GM18517 (cell line): Measurements from ENCODE around the gene PTPN22.
A peak's percentile ranks its signal among the peaks of the same experiment; 100 is the strongest.

Experiments used
- ATAC-seq: cut with Tn5 transposase; IDR thresholded peaks from one replicate; pipeline ENCODE4 v1.9.1; 2021; ENCODE audit warnings: mild to moderate bottlenecking, moderate library complexity; ENCODE audit not compliant: unreplicated experiment

The PTPN22 gene

GRCh38 chr1:113871597-113872113 is at the start of gene PTPN22:
Gene PTPN22 (minus strand): TSS chr1:113871712.
- peak; percentile 87 for ATAC-seq

- no peak for ATAC-seq
Measured at GRCh38 chr1:113918243-113918642, 46.7 kb upstream of the PTPN22 start.

DNA sequence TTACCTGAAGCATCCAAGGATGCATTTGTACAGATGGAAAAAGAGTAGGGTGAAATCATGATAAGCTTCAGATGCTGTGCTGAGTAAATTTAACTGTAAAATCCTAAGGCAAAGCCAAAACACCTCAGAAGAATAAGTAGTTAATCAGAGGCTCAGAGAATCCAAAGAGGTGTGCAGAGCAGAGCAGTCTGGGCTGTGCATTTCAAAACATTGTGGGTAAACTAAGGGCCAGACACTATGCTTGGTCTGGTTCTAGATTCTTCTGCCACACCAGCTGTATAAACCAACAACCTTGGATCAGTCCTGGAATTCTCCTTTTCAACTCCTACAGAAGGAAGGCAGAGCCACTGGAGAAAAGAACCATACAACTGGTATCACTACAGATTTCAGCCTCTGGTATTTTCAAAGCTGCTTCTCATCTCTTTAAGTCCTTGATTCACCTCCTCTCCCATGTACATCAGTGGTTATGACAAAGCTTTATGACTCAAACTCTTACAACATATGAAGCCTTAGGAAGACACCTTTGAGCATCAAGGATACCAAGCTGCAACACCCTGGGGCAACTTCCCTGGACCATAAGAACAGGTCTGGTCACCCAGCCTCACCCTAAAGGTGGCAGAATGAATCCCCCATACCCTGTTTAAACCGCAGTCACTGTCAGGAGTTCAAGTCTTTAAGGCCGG is 46.0 kb upstream of the PTPN22 start:
- ATAC-seq = no peak

- ATAC-seq = no peak
Measured at GRCh38 chr1:113916974-113917373, 45.5 kb upstream of the PTPN22 start.

DNA sequence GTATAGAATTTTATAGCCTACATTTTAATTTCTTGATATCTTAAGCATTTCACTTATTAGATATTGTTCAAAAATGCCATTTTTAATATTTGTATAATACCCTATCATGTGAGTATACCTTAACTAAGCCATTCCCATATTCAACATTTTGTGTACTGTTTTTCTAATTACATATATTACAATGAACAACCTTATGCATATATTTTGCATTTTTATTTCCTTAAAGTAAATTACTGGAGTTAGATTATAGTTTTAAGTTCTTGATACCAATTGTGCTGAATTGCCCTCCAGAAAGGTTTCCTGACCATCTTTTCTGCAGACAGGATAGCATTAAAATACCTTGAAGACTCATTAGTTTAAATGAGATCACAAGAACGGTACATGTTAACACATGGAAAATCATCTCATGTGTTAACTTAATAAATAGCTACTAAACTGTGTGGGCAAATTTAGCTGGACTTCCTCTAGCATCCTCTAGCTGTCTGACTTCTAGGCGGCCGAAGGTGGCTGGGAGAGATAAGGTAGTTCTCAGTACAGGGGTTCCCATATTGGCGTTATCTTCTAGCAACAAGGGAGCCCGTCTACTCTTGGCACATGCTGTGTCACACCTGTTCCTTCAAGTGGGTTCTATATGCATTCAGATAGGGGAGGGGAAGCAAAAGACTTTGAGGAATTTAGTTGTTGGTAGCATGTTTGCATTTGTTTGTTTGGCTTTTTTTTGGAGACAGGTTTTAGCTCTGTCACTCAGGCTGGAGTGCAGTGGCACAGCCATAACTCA is 42.6 kb upstream of the PTPN22 start:
- no peak for ATAC-seq

DNA sequence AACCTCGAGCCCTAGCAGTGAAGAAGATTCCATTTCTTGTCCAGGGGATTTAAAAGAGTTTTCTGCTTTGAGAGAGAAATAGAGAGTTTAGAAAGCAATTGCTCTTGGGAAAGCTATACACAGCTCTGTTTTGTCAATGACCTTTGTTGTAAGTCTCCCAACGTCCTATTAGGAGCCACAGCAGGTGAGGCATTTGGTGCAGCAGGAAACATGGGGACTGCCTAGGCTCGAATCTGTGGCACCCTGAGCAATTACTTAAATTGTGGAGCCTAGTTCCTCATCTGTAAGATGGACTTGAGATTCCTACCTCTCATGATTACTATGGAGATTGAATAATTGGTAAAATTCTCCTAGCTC is 41.8 kb upstream of the PTPN22 start:
- ATAC-seq = no peak

DNA sequence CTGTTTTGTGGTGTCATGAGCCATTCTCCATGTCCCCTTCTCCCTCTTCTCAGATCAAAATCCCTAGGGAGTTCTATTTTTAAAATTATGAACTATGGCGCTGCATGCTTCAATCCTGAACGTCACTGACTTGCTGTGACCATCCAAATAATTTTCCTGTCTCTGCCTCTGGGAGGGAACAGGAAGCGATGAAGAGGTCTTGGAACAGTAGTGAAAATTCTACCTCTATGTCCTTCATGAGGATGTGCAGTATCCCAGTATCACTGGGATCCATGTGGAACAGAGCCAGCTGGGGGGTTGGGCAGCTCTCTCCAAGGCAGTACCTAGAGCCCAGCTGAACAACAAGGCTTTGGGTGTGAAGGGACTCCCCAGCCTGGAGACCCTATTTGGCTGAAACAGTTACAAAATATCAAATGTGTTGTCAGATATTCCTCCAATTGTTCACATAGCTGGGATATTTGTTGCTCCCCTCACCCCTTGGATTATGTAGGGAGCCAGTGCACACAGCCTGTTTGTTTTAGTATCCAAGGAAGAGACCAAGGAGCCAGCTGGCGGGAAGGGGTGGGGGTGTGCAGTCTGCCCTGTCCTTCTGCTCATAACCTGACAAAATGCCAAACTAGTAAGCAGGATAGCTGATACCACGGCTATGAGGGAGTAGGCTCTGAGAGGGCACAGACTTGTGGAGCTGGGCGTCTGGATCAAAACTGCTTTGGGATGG is 41.2 kb upstream of the PTPN22 start:
- no peak for ATAC-seq

GRCh38 chr1:113905435-113905861 is 33.9 kb upstream of the PTPN22 start:
- ATAC-seq = no peak

DNA sequence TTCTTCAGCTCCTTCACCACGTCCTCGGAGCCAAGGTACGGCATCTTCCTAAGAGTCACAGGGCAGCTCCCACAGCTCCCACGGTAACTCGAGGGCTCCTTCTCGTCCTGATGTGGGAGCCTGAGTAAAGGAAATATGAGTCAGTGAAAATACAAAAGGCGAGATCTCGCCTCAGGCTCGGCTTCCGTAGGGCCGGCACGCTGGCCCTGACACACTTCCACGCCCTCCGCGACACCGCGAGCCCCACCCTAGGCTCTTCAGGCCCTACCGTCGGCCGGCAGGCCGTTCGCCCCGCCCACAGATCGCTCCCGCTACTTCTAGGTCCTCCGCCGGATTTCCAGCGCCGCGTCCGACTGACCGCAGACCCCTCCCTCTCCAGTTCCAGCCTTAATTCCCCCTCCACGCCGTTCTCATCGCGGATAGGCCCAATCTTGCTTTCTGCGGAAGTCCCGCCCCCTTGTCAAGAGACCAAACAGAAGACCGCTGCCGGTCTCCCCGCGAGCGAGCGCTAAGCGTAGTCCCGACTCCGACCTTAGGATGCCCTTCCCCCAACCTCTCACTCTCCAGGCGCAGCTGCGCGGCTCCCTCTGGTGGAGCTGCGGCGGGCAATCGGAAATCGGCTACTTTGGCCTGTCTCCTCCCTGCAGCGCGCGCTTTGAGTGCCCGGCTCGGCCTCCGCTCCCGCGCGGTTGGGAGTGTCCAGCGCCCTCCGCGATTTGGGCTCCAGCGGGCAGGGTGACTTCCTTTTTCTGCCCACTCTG is 33.3 kb upstream of the PTPN22 start, which contains the start of the genes AP4B1 and DCLRE1B:
TSS of gene AP4B1 (minus strand) at position 126 of the 761 bp plus-strand sequence. CDS start at position 44, 82 bp downstream.
TSS of gene DCLRE1B (plus strand) at position 653 of the 761 bp plus-strand sequence. CDS start 261 bp downstream, outside the sequence.
- ATAC-seq = peak; percentile 89

DNA sequence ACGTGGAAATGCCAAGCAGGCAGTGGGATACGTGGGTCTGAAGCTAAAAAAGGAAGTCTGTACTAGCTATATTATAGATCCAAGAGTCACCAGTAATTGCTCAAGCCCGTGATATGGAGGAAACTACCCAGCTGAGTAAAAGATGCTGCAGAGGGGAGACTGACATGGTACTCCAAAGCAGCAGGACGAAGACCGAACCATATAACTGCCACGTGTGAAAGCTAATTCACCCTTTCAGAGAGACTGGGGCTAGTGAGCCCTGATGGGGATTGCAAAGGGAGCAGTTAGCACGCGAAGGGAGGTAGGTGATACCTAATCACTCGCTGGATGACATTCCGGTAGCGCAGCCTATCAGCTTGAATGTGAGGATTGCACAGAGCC is 32.8 kb upstream of the PTPN22 start:
- peak; percentile 37 for ATAC-seq

GRCh38 chr1:113903501-113904292 is 32.2 kb upstream of the PTPN22 start:
- no peak for ATAC-seq

DNA sequence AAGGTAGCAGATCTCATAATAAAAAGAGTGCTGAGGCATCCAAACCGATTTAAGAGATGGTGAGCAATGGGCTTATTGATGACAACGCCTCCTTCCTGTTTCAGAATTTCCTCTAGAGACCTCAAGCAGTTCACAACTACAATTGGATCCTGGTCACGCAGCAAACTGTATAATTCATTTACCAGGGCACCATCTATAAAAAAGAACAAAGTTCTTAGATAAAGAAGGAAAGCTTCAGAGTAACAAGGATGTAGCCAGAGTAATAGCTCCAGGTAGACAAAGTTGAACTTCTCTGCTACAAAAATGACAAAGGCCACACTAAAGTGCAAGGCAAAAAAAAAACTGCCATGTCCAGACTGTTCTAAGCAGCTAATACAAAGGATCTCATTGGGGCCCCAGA is 29.7 kb upstream of the PTPN22 start:
- no peak for ATAC-seq

- no peak for ATAC-seq
Measured at GRCh38 chr1:113899111-113899510, 27.6 kb upstream of the PTPN22 start.

GRCh38 chr1:113898241-113898814 is 26.8 kb upstream of the PTPN22 start:
- ATAC-seq = no peak

- no peak for ATAC-seq
Measured at GRCh38 chr1:113895961-113896360, 24.4 kb upstream of the PTPN22 start.

- no peak for ATAC-seq
Measured at GRCh38 chr1:113895098-113895497, 23.6 kb upstream of the PTPN22 start.

GRCh38 chr1:113893267-113893666 is 21.8 kb upstream of the PTPN22 start:
- ATAC-seq = no peak

GRCh38 chr1:113891631-113892220 is 20.2 kb upstream of the PTPN22 start:
- no peak for ATAC-seq

DNA sequence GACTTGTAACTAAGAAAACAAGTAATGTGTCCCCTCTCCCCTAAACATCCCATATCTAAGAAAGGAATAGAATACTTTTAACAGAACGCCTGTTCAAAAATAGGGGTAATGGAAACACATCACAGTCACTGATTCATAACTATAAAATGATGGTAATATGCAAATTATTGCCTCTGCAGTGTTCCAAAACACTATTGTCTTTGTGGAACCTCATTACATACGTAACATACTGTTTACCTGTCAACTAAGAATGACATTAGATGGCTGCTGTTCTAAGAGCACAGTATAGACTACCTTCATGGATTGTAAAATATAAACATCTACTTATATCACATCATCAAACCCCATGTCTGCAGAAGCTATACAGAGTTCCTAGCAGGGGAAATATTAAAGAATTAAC is 19.3 kb upstream of the PTPN22 start:
- ATAC-seq = no peak
